DMS153 treated with DMSO at 0.1 percent for 48 hours (cell line): ENCODE results near the gene ZFHX3.

Experiments
- DNase-seq: peaks from one replicate; lab custom pipeline; 2025; ENCODE audit not compliant: unreplicated experiment; lab: John Stamatoyannopoulos, UW

The ZFHX3 gene

DNA sequence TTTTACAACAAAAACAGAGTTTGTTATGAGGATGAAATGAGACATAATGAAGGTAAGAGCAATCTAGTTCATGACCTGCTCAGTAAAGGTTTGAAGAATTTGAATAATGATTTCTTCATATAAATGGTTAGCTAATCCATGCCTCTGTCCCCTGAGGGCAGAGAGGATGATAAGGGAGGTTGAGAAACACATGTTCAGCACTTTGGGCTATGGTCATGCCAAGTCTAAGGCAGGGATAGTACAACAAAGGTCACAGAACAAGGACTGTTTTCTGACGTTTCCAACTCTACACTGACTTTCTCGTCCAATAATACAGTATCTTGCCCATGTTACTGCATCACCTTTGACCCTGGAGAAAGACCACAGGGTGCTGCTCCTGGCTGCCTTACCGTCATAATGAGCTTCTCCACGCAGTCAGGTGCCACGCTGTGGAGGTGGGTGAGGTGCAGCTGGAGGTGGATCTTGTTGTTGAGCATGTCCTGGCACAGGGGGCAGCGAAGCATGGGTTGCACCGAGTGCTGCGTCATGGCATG, 236.7 kb downstream of the ZFHX3 start:
- DNase-seq = no peak

DNA sequence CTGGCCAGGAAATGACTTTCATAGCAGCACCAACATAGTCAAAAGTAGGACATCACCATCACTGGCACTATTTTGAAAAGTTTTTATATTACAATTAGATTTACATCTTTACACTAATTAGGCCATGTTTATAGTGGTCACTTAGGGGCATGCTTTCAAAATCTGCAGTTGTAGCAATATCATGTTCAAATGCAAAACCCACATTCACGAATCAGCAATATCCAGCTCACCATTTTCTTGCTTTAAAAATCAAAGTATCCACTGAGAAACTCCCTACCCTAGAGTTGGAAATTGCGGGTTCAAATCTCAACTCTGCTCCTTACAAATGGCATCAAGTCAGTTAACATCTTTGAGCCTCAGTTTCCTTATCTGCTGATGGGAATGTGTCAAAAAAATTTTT, 237.4 kb downstream of the ZFHX3 start:
- DNase-seq = no peak

DNA sequence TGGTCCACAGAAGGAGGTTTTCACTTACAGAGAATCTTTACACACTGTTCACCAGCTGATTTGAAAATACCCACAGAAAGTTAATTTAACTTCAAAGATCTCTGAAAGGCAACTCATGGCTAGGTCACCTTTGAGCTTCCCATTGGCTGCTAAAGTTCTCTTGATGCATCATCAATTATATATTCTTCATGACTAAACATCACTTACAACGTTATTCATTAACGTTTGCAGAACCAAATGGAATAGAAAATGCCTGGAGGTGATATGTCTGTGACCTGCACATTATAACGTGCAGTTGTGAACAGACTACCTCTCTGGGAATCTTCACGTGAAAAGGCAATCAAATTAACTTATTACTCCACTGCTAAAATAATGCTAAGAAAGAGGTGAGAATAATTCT, 238.5 kb downstream of the ZFHX3 start:
- no peak for DNase-seq

DNA sequence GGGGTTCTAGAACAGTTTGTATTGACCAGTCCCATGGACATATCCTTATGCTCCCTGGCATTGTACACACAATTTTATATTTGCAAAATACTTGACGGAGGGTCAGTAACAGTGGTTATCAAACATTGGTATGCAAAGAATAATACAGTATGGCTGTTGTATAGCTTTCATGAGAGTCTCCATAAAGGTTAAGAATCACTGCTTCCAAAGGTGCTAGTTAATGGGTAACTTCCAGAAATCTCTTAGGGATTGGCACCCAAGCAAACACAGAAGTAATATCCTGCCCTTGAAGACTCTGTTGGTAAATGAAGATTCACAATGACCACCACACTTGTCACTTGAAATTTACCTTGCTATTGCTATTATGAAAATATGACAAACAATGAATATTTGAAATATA, 239.2 kb downstream of the ZFHX3 start:
- DNase-seq = no peak

DNA sequence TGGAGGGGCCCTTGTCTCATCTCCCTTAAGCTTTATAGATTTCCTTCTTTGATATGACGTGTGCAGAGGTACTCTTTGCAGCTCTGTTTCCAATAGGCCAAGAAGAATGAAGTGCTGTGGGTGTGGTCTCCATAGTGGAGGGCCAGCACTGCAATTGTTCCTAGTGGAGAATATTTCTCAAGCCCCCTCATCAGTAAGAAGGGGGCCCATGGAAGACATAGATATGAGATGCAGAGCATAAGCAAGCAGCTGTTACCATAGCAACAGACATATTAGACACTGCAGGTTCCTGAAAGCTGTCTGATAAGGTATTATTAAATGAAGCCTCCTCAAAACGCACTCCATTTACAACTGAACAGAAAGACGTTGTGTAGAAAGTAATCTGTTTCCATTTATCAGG, 240.7 kb downstream of the ZFHX3 start:
- DNase-seq = no peak

DNA sequence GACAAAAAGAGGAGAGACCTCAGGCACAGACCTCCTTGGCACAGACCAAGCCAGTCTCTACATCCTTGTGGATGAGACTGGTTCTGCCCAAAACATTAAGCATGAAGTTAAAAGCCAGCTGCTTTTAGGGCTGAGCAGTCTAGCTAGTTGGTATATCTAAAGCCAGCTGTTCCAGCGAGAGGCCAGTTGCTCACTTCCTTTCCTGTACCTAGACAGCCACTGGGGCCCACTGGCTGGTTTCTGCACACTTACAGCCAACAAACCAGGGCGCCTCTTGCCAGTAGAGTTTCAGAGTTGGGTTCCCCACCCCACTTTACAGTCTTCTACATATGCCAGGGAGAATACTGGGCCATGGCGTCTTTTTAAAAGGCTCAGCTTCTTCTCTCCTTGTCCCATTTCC, 242.4 kb downstream of the ZFHX3 start:
- no peak for DNase-seq

DNA sequence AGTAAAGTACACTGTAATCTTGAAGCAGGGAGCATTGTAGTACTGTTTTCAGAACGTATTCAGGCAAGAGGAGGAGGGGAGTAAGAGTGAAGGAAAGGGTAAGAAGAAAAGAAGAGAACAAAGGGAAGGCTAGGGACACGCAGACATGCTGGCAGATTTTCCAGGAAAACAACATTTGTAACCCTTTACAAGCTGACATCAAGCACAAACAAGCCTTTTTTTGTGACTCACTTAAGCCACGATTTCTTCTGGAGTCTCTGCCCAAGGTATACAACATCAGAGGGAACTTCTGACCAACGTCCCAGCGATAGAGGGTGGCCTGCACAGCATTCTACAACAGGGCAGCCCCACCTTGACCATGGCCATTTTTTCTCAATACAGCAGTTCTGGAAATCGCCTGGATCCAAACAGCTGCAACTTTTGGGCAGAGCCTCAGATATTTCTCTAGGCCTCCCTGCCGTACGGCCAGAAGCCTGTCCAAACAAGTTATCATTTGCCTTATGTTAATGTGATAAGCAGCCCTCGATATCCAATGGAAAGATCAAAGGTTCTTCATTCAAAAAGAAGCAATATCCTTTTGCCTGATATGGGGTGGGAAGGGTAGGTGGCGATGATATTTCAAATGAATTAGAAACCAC, 247.3 kb downstream of the ZFHX3 start:
- no peak for DNase-seq

DNA sequence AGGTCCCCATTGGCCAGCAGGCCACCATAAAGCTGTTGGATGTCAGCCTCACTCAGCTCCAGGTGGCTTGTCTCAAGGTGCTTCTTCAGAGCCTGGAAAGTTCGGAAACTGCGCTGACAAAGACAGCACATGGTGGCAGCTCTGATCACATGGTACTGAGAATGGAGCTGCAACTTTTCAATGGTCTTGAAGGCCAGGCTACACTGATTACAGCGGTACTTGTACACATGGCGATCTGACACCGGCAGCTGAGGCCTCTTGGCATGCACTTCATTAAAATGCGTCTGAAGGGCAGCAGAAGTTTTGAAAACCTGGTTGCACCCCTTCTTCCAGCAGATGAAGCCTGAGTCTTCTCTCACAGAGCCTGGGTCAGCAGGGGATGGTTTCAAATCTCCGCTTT, 249.7 kb downstream of the ZFHX3 start:
- DNase-seq = no peak

DNA sequence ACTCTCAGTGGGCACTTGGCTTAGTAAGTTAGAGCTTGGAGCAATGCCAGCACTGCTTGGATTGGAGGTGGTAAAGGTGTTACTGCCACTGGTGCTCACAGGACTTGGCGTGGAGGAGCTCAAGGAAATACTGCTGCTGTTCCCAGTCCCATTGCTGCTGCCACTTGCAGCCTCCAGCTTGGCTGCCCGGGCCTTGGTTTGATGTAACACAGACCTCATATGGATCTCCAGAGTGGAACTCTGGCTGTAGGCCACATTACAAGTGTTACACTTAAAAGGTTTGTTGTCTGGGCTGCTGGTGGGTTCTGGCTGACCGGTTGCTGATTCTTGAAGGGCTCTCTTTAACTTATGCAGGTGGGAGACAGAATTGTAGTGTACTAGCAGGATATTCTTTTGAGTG, 250.3 kb downstream of the ZFHX3 start:
- no peak for DNase-seq

DNA sequence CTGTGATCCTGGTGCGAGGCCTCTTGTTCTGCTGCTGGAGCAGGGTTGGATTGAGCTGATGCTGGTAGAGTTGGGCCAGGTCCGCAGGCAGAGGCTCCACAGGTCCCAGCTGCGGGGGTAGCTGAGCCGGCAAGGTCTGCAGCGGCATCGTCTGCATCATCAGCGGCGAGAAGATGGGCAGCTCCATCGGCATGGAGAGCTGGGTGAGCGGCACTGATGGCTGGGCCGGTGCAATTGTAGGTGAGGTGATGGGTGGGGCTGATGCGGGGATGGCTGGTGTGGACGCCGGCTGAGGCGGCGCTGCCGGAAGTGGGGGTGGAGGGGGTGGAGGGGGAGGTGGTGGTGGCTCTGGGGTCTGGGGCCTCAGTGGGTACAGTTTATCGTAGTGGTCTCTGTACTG, 251.7 kb downstream of the ZFHX3 start:
- no peak for DNase-seq

DNA sequence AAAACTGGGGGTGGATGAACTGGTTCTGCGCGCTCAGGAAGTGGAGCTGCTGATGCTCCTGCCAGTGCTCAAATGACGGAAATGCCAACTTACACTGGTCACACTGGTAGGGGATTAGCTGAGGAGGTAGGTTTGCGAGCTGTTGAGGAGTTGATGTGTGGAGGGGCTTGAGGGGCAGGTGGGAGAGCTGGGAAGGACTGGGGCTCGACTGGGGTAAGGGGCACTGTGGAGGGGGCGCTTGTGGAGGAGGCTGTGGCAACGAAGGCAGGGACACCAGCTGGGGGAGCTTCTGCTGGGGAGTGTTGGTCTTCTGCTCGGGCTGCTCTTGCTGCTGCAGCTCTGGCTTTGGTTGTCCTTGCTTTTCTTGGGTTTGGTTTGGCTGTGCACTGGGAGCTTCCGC, 252.9 kb downstream of the ZFHX3 start:
- DNase-seq = no peak

DNA sequence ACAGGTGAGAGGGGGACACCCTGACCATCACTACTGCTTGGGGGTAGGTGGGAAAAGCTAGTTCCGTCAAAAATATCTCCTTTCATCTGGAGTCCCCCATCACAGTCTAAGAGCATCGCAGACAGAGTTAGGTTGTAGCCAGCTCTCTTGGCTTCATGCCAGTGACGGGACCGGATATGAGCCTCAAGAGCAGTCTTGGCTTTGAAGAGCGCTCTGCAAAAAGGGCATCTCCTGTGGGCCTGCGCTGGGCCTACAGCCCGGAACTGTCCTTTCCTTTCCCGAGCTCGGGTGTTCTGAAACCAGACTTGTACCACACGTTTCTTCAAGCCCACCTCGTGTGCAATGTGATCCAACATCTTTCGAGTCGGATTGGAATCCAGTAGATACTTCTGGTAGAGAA, 253.6 kb downstream of the ZFHX3 start:
- DNase-seq = no peak

DNA sequence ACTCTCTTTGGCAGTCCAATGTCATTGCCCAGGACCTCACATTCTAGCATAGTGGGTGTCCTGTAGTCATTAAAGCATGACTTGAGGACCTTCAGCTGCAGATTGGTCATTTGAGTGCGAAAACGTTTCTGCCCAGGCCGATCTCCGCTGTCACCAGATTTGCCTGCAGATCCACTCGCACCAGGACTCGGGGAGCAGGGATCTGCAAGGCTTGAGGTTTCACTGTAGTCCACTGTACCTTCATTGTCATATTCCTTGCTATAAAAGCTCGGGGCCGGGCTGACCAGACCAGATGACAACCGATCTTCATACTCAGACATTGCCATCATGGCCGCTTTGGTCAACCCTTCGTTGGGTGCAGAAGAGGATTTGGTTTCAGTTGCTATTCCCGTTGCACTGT, 254.2 kb downstream of the ZFHX3 start:
- no peak for DNase-seq

DNA sequence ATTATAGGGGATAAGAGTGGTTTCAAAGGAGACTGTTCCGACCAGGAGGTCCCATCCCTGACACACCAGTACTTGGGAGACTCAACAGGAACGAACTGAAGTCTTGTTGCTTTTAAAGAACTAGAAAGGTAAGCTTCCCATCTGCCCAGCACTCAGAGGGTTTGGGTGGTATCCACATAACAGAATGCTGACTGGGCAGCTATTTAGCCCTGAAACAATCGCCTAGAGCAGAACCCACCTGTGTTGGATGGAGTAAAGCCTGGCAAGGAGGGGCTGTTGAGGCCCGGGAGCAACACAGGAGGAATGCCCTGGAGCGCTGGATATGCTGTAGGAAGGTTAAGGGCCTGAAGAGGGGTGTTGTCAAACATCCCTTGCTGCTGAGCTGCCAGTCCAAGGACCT, 254.9 kb downstream of the ZFHX3 start:
- DNase-seq = no peak

DNA sequence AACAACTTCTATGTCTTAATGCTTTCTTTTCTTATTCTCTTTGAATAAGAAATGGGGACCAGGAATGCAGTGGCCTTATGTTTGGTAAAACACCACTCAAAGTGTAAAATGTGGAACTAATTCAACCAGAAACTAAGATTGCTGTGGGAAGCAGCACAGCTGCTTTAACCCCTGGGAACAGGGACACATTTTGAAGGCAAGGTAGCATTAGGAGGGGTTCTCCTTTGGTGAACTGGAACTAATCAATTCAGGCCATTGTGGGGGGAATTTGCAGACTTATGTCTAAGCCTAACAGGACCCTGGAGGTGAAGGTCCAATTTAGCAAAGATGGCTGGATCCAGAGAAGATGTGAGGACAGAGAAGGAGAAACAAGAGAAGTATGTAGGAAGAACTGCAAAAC, 256.1 kb downstream of the ZFHX3 start:
- DNase-seq = no peak

DNA sequence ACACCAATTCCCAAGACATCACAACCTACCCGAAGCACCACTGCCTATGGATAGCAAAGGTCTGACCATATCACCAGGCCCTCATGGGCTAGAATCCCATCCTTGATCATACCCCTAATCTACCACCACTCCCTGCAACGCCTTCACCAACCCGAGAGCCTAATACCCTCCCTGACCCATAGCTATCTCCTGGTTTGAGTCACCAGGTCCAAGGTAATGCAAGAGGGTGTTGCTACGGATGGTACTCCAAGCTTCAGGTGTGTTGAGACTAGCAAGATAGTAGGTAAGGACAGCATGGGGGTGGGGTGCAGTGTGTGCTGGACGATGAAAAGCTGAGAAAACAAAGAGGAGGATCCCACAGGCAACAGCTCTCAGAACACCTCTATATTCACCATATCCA, 258.0 kb downstream of the ZFHX3 start:
- no peak for DNase-seq

DNA sequence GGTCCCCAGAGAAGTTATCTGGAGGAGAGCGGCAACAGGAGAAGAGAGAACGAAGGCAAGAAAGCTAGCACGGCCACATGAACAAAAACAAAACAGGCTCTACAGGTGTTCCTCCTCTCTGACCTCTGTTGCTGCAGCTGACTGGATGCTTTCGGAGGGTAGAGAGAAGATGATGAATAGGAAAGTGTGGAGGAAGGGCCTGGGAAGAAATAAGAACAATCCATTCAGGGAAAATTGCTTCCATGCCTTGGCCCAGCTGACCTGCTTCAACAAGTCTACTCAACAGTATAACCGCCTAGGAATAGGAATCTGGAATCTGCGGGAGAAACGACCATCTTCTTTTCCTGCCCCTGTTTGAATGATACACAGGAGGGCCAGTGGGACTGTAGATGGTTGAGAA, 258.5 kb downstream of the ZFHX3 start:
- no peak for DNase-seq

DNA sequence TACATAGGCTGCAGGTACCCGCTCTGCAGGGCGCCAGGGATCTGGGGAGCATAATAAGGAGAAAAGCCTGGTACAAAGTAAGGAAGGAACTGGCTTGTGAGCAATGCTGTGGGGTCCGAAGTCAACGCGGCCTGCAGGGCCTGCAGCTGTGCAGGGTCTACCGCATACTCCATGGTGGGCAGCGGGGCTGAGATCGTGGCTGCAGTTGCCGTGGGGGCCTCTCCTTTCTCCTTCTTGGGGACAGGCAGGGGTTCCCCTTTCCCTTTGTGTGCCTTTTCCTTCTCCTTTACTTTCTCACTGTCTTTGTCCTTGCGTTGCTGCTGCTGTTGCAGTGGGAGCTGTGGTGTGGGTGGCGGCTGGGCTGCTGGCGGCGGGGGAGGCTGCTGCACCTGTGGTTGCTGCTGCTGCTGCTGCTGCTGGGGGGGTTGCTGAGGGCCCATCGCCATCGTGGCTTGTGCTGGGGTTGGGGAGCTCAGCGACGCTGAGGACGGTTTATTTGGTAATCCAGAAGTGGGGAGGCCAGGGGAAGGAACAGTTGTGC, 259.6 kb downstream of the ZFHX3 start:
- DNase-seq = no peak

DNA sequence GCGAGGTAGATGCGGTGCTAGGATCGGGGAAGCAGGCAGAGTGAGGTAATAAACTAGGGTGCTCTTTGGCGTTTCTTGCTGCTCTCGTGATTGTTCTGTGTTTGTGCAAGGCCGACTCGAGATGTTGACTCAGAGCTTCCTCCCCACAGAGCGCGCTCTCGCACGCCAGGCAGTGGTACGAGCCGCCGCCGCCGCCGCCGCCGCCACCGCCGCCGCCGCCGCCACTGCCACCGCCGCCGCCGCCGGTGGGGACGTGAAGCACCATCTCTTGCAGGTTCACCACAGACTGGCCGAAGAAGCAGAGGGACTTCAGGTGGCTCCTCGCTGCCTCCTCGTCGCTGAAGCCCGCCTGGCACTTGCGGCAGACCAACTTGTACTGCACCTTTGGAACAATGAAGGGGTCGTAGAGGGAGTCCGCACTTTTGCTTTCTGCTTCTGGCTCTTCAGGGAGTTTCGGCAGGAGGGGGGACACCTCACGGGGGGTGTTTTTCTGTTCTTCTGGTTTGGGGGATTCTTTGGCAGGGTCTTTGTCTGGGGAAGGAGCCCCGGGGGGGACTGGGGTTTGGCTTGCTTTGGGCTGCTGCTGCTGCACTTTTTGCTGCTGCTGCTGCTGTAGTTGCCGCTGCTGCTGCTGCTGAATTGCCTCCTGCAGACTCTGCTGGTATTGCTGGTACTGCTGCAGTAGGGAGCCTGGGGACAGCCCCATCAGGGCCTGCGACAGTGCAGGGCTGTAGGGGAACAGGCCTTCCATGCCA, 260.2 kb downstream of the ZFHX3 start:
- DNase-seq = peak; percentile 24

DNA sequence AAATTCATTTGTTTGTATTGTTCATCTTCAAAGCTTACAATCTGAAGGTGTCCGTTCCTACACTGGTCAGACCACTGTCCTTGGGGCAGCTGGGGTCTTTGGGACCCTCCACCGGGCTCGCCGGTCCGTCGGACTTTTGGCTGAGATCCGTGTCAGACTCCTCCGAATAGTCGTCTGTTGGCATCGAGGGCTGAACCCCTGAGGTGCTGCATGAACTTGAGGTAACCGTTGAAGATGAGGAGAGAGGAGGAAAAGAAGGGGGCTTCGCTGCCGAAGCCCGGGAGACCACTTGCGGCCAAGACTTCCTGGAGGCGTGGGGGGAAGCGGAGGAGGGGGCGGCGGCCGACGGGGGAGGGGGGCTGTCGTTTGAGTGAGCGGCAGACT, 260.8 kb downstream of the ZFHX3 start:
- DNase-seq = no peak

DNA sequence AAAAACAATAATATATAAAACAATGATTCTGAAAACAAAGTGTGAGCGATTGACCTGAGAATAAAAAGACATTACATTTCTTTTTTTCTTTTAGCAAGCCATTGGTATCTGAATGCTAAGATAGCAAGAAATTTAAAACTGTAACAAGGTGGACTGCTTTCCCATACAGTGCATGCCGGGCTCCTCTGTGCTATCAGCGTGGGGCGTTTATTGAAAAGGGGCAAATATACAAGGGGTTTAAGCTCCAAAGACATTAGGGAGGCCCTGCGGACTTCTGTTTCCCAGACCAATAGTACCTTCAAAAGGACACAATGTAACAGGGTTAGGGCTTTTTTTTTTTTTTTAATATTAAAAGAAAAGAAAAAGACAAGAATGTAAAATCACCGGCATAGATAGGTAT, 261.3 kb downstream of the ZFHX3 start:
- DNase-seq = no peak

DNA sequence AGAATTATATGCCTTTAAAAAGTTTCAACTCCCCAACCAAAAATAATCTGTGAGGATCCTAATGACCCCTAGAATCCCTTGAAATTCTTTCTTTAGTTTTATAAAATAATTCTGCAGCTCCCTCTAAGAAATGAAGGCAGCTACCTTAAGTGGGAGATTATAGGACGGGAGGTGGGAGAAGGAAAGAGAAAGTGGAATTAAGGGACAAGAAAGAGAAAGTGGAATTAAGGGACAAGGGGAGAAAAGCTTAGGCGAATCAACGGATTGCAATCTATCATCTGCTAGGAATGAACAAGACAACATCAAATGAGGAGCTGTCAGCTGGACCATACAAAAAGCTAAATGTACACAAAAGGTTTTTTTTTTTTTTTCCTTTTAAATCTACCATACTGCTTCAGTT, 262.0 kb downstream of the ZFHX3 start:
- DNase-seq = no peak

DNA sequence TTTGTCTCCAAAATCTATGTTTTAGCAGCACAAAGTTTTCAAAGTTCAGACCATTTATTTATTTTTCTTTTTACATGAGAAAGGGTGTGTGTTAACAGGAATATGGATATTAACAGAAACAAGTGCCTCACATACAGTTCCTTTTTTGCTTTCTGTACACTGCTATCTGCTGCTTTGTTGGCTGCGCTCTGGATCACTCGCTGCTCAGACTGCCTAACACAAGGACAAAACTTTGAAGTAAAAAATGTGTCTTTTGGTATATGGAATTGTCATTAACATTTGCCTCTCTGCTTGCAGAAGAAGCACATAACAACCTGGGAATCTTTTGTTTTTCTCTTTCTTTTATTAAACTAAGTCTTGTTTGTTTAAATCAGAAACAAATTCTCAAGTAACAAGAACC, 262.8 kb downstream of the ZFHX3 start:
- no peak for DNase-seq
